ENCODE measurements around the gene ANO2.

- TF ChIP-seq POLR2A (IDR thresholded peaks at IDR 0.05; ENCODE audit: low read length) (no peak), GATA1 (IDR thresholded peaks at IDR 0.05; ENCODE audit: low read depth, low read length) (no peak)
Observed at GRCh38 chr12:5628501-5628900, 316.6 kb downstream of the ANO2 start.
